ENCODE data around the gene GM2A. TPM values are rescaled to one million over a fixed set of nuclear protein-coding genes. Genes with fewer than 3 reads are reported as not detected.
A peak's percentile ranks its signal among the peaks of the same experiment; 100 is the strongest.
"Not testable (repeated sequence)": the region's sequence is repeated elsewhere in the genome, so short reads cannot be mapped to it uniquely, and the experiment has no call there.

GM2A gene
- total RNA-seq, 1 donor from 2014 or later = 51.3 TPM

GRCh38 chr5:151296478-151296830 is 43.5 kb downstream of the GM2A start:
- Mint-ChIP-seq H3K36me3 (ENCODE audit: low read depth) (no peaks in the 10 kb centered on the region), H3K4me3 (no peak overlapping the region), H3K4me1 (peaks cover 4% of the 10 kb centered on the region), H3K27ac (no peak overlapping the region), H3K9me3 (no peaks in the 10 kb centered on the region), H3K27me3 (peaks cover 7% of the 10 kb centered on the region)
- no peak for TF ChIP-seq CTCF (IDR thresholded peaks at IDR 0.05)
- POLR2A ChIA-PET = interaction anchor here (1.0 kb wide), 1 partner anchor 44 kb away, joined by 3 read pairs; the partner anchor contains the start of gene GM2A
- ATAC-seq (ENCODE audit: low read depth) (no peak), DNase-seq (no peak)
- CTCF ChIA-PET = interaction anchor here (1.1 to 2.0 kb wide), 4 partner anchors 20 to 181 kb away, joined by 3 to 5 read pairs (median 4); no protein-coding TSS in a partner anchor
- intact Hi-C loops (cut with micrococcal nuclease) = loop anchor here (5.0 kb wide), 2 partner anchors 169 to 494 kb away; no protein-coding TSS in a partner anchor

GRCh38 chr5:151296974-151297373 is 44.0 kb downstream of the GM2A start:
- intact Hi-C loops (cut with micrococcal nuclease) = loop anchor here (5.0 kb wide), 2 partner anchors 170 to 495 kb away; no protein-coding TSS in a partner anchor
- no peaks in the 10 kb centered on the region for H3K9me3 Mint-ChIP-seq
- CTCF ChIA-PET = interaction anchor here (0.7 to 2.0 kb wide), 4 partner anchors 19 to 182 kb away, joined by 3 to 5 read pairs (median 4); no protein-coding TSS in a partner anchor
- peaks cover 4% of the 10 kb centered on the region for H3K4me1 Mint-ChIP-seq
- no peaks in the 10 kb centered on the region for H3K36me3 Mint-ChIP-seq (ENCODE audit: low read depth)
- no peak overlapping the region for H3K4me3 Mint-ChIP-seq
- DNase-seq (no peak), ATAC-seq (ENCODE audit: low read depth) (no peak)
- H3K27me3 Mint-ChIP-seq = peaks cover 8% of the 10 kb centered on the region
- no peak for TF ChIP-seq CTCF (IDR thresholded peaks at IDR 0.05)
- no peak overlapping the region for H3K27ac Mint-ChIP-seq
- POLR2A ChIA-PET = interaction anchor here (1.0 kb wide), 1 partner anchor 44 kb away, joined by 3 read pairs; the partner anchor contains the start of gene GM2A

- Mint-ChIP-seq H3K27ac (no peak overlapping the region), H3K27me3 (peaks cover 15% of the 10 kb centered on the region), H3K36me3 (ENCODE audit: low read depth) (no peaks in the 10 kb centered on the region), H3K4me1 (peaks cover 4% of the 10 kb centered on the region), H3K9me3 (no peaks in the 10 kb centered on the region), H3K4me3 (no peak overlapping the region)
- intact Hi-C loops (cut with micrococcal nuclease) = loop anchor here (1.0 to 5.0 kb wide), 4 partner anchors 61 to 496 kb away; no protein-coding TSS in a partner anchor
- ChIA-PET CTCF (interaction anchor here (0.6 to 1.1 kb wide), 6 partner anchors 58 to 238 kb away, joined by 3 to 6 read pairs (median 3); no protein-coding TSS in a partner anchor), POLR2A (interaction anchor here (0.6 kb wide), 1 partner anchor 133 kb away, joined by 3 read pairs; no protein-coding TSS in a partner anchor)
- ATAC-seq (ENCODE audit: low read depth) = peak; percentile 58
- no peak for TF ChIP-seq CTCF (IDR thresholded peaks at IDR 0.05)
- DNase-seq = no peak
These were observed 45.3 kb downstream of the GM2A start for GRCh38 chr5:151298063-151298855.

GRCh38 chr5:151303666-151304065 is 50.7 kb downstream of the GM2A start, which contains the start of gene SLC36A3:
Gene SLC36A3, minus strand, starts transcription at chr5:151303766. Its CDS starts 412 bp downstream, at chr5:151303354.
- ChIA-PET CTCF (no interaction called here), POLR2A (no interaction called here)
- no peaks in the 10 kb centered on the region for H3K4me1 Mint-ChIP-seq
- DNase-seq = no peak
- no peaks in the 10 kb centered on the region for H3K36me3 Mint-ChIP-seq (ENCODE audit: low read depth)
- H3K27ac Mint-ChIP-seq = no peak within 1 kb of the TSS
- intact Hi-C loops (cut with micrococcal nuclease) = no loop called here
- H3K9me3 Mint-ChIP-seq = no peaks in the 10 kb centered on the region
- H3K27me3 Mint-ChIP-seq = peaks cover 15% of the 10 kb centered on the region
- no peak for TF ChIP-seq CTCF (IDR thresholded peaks at IDR 0.05)
- ATAC-seq (ENCODE audit: low read depth) = no peak
- no peak within 1 kb of the TSS for H3K4me3 Mint-ChIP-seq

GRCh38 chr5:151309266-151309665 is 56.3 kb downstream of the GM2A start:
- CTCF ChIA-PET; H3K4me3 Mint-ChIP-seq; H3K36me3 Mint-ChIP-seq (ENCODE audit: low read depth); H3K9me3 Mint-ChIP-seq; DNase-seq; H3K4me1 Mint-ChIP-seq; H3K27ac Mint-ChIP-seq; POLR2A ChIA-PET; H3K27me3 Mint-ChIP-seq; ATAC-seq (ENCODE audit: low read depth): not testable (repeated sequence)
- intact Hi-C loops (cut with micrococcal nuclease) = loop anchor here (5.0 kb wide), 1 partner anchor 37 kb away; no protein-coding TSS in a partner anchor

GRCh38 chr5:151309821-151310220 is 56.8 kb downstream of the GM2A start:
- H3K9me3 Mint-ChIP-seq; ATAC-seq (ENCODE audit: low read depth); H3K4me3 Mint-ChIP-seq; POLR2A ChIA-PET; H3K27me3 Mint-ChIP-seq; DNase-seq; H3K4me1 Mint-ChIP-seq; H3K36me3 Mint-ChIP-seq (ENCODE audit: low read depth); CTCF ChIA-PET; H3K27ac Mint-ChIP-seq: not testable (repeated sequence)
- intact Hi-C loops (cut with micrococcal nuclease) = loop anchor here (5.0 kb wide), 1 partner anchor 38 kb away; no protein-coding TSS in a partner anchor

Data from activated B cell treated with CpG ODN at 0.5 μM for 24 hours (primary cell).